CD4-positive, alpha-beta memory T cell (primary cell): ENCODE data around the gene CNGB1. TPM values are rescaled to one million over a fixed set of nuclear protein-coding genes. Genes with fewer than 3 reads are reported as not detected.
A peak's percentile ranks its signal among the peaks of the same experiment; 100 is the strongest.

ENCODE experiments used
- CTCF ChIA-PET: fragments of 350-600 bp; sonication (Branson Sonifier 250); formaldehyde crosslinking; loops from one replicate; lab custom pipeline; 2021; ENCODE audit warnings: inconsistent platforms; ENCODE audit not compliant: partially characterized antibody; lab: Charles Lee
- POLR2A ChIA-PET: fragments of 350-600 bp; sonication (Branson Sonifier 250); formaldehyde crosslinking; loops from one replicate; lab custom pipeline; 2021; ENCODE audit not compliant: partially characterized antibody; lab: Charles Lee
- DNase-seq, 5 donors: peaks; one replicate each; pipeline versions ENCODE4 v3.0.0 to v3.0.0-alpha.2; 2020 to 2022; ENCODE audit warnings: mixed read lengths in 1 of 5
- H3K27ac ChIP-seq: one replicate; pipeline ENCODE4 v1.7.0; 2013; ENCODE audit warnings: low read depth, low read length
- H3K27me3 ChIP-seq: 2 replicates; pipeline ENCODE4 v1.7.0; 2013; ENCODE audit warnings: mild to moderate bottlenecking, low read length, moderate library complexity; ENCODE audit not compliant: insufficient read depth
- H3K36me3 ChIP-seq: 2 replicates; pipeline ENCODE4 v1.7.0; 2013; ENCODE audit warnings: mild to moderate bottlenecking, low read length, moderate library complexity; ENCODE audit not compliant: insufficient read depth
- H3K4me1 ChIP-seq: 2 replicates; pipeline ENCODE4 v1.7.0; 2013; ENCODE audit warnings: mild to moderate bottlenecking, low read length, moderate library complexity; ENCODE audit not compliant: insufficient read depth
- H3K4me3 ChIP-seq, 2 donors: one replicate each; pipeline ENCODE4 v1.7.0; 2013; ENCODE audit warnings: low read length in 2 of 2, mild to moderate bottlenecking in 1 of 2
- H3K9me3 ChIP-seq, 2 donors: one replicate each; pipeline ENCODE4 v1.7.0; 2013; ENCODE audit warnings: low read length in 2 of 2, control low read depth in 1 of 2; ENCODE audit not compliant: control insufficient read depth in 1 of 2
- H3K27ac Mint-ChIP-seq, 7 donors: one replicate each; pipeline ENCODE4 v1.8.0; 2020 to 2021; ENCODE audit warnings: mixed read lengths in 7 of 7, mild to moderate bottlenecking in 6 of 7, inconsistent platforms in 3 of 7, moderate library complexity in 3 of 7
- H3K27me3 Mint-ChIP-seq, 2 donors: one replicate each; pipeline ENCODE4 v1.8.0; 2020 to 2021; ENCODE audit warnings: mixed read lengths in 2 of 2
- H3K36me3 Mint-ChIP-seq, 2 donors: one replicate each; pipeline ENCODE4 v1.8.0; 2020 to 2021; ENCODE audit warnings: mixed read lengths in 2 of 2, inconsistent platforms in 1 of 2, mild to moderate bottlenecking in 1 of 2
- H3K4me1 Mint-ChIP-seq, 4 donors: one replicate each; pipeline ENCODE4 v1.8.0; 2020 to 2021; ENCODE audit warnings: mixed read lengths in 4 of 4, mild to moderate bottlenecking in 1 of 4
- H3K4me3 Mint-ChIP-seq, 8 donors: one replicate each; pipeline ENCODE4 v1.8.0; 2020 to 2021; ENCODE audit warnings: mixed read lengths in 8 of 8, mild to moderate bottlenecking in 7 of 8, moderate library complexity in 6 of 8, inconsistent platforms in 3 of 8
- H3K9me3 Mint-ChIP-seq, 8 donors: one replicate each; pipeline ENCODE4 v1.8.0; 2020 to 2021; ENCODE audit warnings: mixed read lengths in 8 of 8, mild to moderate bottlenecking in 5 of 8, inconsistent platforms in 3 of 8, moderate library complexity in 1 of 8
- intact Hi-C: fragments of 100-400 bp; cut with micrococcal nuclease; formaldehyde crosslinking; loops from one replicate; pipeline ENCODE4 v1.15.1; 2023
- polyA plus RNA-seq, 2 donors: library from polyadenylated mRNA; unstranded; fragments of 300-500 nt; fragmentation: Illumina TruSeq; gene quantifications; one replicate each; pipeline ENCODE4 v1.2.3, GENCODE V29; 2021
- total RNA-seq, 2 experiments: library from RNA; stranded (reverse); gene quantifications; one replicate each; pipeline ENCODE4 v1.2.3, GENCODE V29; 2021

The CNGB1 gene
- total and polyA plus RNA-seq, 4 experiments from 2014 or later, result not detected

DNA sequence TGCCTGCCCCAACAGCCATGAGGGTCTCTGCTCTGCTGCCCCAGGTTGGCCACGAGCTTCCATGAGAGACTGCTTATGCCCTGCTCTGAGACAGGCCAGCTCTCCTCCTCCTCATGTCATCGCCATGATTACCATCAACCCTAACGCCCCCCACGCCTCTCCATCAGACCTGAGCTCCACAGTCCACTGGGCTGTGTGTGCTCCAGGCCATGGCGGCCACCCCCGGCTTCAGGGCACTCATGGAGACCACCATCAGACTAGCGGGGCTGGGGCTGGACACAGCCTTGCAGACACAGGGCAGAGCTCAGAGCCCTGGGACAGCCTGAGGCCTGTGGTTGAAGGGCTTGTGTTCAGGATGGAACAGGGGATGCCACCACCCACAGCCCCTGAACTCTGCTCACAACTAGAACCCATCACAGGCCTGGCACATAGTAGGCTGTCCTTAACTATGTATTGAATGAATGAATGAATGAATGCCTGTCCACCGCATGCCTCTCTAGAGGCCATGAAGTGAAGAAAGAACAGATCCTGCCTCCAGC, 14.6 kb downstream of the CNGB1 start:
- Mint-ChIP-seq H3K4me3 (no peak overlapping the region), H3K36me3 (no peaks in the 10 kb centered on the region), H3K4me1 (no peaks in the 10 kb centered on the region), H3K27me3 (peaks cover 2 to 3% of the 10 kb centered on the region in 2 donors), H3K27ac (no peak overlapping the region), H3K9me3 (no peaks in the 10 kb centered on the region)
- no peak for DNase-seq
- Histone ChIP-seq H3K9me3 (no peaks in the 10 kb centered on the region), H3K36me3 (no peaks in the 10 kb centered on the region), H3K4me1 (no peaks in the 10 kb centered on the region), H3K27me3 (no peaks in the 10 kb centered on the region), H3K27ac (no peak overlapping the region), H3K4me3 (no peak overlapping the region)
- CTCF ChIA-PET, result no interaction called here
- intact Hi-C loops, result no loop called here
- POLR2A ChIA-PET, result no interaction called here

- no peaks in the 10 kb centered on the region for H3K36me3 ChIP-seq
- no peak overlapping the region for H3K27ac ChIP-seq
- no peaks in the 10 kb centered on the region for H3K27me3 ChIP-seq
- POLR2A ChIA-PET, result no interaction called here
- CTCF ChIA-PET, result no interaction called here
- no peak overlapping the region for H3K27ac Mint-ChIP-seq
- no peaks in the 10 kb centered on the region for H3K4me1 ChIP-seq
- H3K4me3 ChIP-seq, result no peak overlapping the region
- no peak for DNase-seq
- H3K36me3 Mint-ChIP-seq, result no peaks in the 10 kb centered on the region
- H3K27me3 Mint-ChIP-seq, result peaks cover 2 to 3% of the 10 kb centered on the region in 2 donors
- H3K4me3 Mint-ChIP-seq, result no peak overlapping the region
- intact Hi-C loops, result no loop called here
- no peaks in the 10 kb centered on the region for H3K4me1 Mint-ChIP-seq
- no peaks in the 10 kb centered on the region for H3K9me3 Mint-ChIP-seq
- no peaks in the 10 kb centered on the region for H3K9me3 ChIP-seq
These were observed 15.2 kb downstream of the CNGB1 start for GRCh38 chr16:57955572-57956188.

GRCh38 chr16:57953857-57954256, 17.1 kb downstream of the CNGB1 start:
- no peaks in the 10 kb centered on the region for H3K27me3 ChIP-seq
- peaks cover 0 to 3% of the 10 kb centered on the region in 2 donors for H3K27me3 Mint-ChIP-seq
- no peaks in the 10 kb centered on the region for H3K36me3 Mint-ChIP-seq
- peaks cover 0 to 2% (median 0%) of the 10 kb centered on the region in 8 donors for H3K9me3 Mint-ChIP-seq
- H3K36me3 ChIP-seq, result no peaks in the 10 kb centered on the region
- H3K4me1 ChIP-seq, result no peaks in the 10 kb centered on the region
- CTCF ChIA-PET, result no interaction called here
- H3K4me1 Mint-ChIP-seq, result no peaks in the 10 kb centered on the region
- no peak overlapping the region for H3K4me3 ChIP-seq
- POLR2A ChIA-PET, result no interaction called here
- no peaks in the 10 kb centered on the region for H3K9me3 ChIP-seq
- intact Hi-C loops, result no loop called here
- DNase-seq, result no peak
- H3K4me3 Mint-ChIP-seq, result no peak overlapping the region
- H3K27ac Mint-ChIP-seq, result peak overlapping the region in 1 of 7 donors; percentile 13
- H3K27ac ChIP-seq, result no peak overlapping the region

DNA sequence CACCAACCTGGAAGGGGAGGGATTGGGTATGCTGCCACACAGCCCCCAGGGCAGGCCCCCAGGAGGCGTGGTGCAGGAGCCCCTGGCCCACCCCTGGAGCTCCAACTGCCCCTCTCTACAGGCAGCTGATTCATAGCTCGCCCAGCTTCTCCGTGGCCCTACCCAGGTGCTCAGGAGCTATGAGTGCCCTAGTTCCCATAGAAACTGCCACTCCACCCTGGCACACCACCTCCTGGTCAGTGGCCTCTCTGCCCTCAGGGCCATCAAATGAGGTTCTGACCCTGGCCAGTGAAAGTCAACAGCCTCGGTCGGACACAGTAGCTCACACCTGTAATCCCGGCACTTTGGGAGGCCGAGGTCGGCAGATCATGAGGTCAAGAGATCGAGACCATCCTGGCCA, 18.0 kb downstream of the CNGB1 start:
- intact Hi-C loops, result no loop called here
- H3K27ac ChIP-seq, result no peak overlapping the region
- Mint-ChIP-seq H3K27ac (no peak overlapping the region), H3K4me1 (no peaks in the 10 kb centered on the region), H3K4me3 (no peak overlapping the region), H3K9me3 (peaks cover 0 to 2% (median 0%) of the 10 kb centered on the region in 8 donors), H3K27me3 (peaks cover 0 to 3% of the 10 kb centered on the region in 2 donors), H3K36me3 (no peaks in the 10 kb centered on the region)
- H3K4me1 ChIP-seq, result no peaks in the 10 kb centered on the region
- ChIA-PET CTCF (no interaction called here), POLR2A (no interaction called here)
- DNase-seq, result no peak
- H3K9me3 ChIP-seq, result no peaks in the 10 kb centered on the region
- H3K27me3 ChIP-seq, result no peaks in the 10 kb centered on the region
- H3K4me3 ChIP-seq, result no peak overlapping the region
- H3K36me3 ChIP-seq, result no peaks in the 10 kb centered on the region

GRCh38 chr16:57951204-57951960, 19.5 kb downstream of the CNGB1 start:
- H3K27ac ChIP-seq, result no peak overlapping the region
- CTCF ChIA-PET, result no interaction called here
- H3K4me1 ChIP-seq, result no peaks in the 10 kb centered on the region
- no peaks in the 10 kb centered on the region for H3K36me3 ChIP-seq
- no peak for DNase-seq
- Mint-ChIP-seq H3K4me3 (no peak overlapping the region), H3K27ac (no peak overlapping the region), H3K9me3 (peaks cover 0 to 2% (median 0%) of the 10 kb centered on the region in 8 donors), H3K27me3 (peaks cover 0 to 3% of the 10 kb centered on the region in 2 donors), H3K4me1 (no peaks in the 10 kb centered on the region), H3K36me3 (no peaks in the 10 kb centered on the region)
- H3K4me3 ChIP-seq, result no peak overlapping the region
- no peaks in the 10 kb centered on the region for H3K27me3 ChIP-seq
- H3K9me3 ChIP-seq, result no peaks in the 10 kb centered on the region
- intact Hi-C loops, result no loop called here
- POLR2A ChIA-PET, result no interaction called here

DNA sequence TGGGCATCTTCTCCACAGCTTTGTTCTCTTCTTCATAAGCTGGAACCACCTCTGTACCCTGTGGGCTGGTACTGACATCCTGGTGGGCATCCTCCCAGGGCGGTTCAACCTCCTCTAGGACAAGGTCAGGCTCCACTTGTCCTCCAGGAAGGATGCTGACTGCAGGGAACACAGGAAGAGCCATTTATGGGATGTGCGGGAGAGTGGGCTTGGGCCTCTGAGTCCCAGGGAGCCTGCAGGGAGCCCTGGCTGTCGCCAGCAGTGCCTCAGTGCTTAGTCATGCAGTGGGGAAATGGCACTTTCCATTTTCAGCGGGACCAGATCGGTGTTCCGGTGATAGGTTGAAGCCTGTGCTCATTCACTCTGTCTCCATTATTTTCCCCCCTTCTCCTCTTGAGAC, 20.5 kb downstream of the CNGB1 start:
- no peak for DNase-seq
- POLR2A ChIA-PET, result no interaction called here
- H3K9me3 ChIP-seq, result no peaks in the 10 kb centered on the region
- H3K36me3 ChIP-seq, result no peaks in the 10 kb centered on the region
- Mint-ChIP-seq H3K4me1 (no peaks in the 10 kb centered on the region), H3K27ac (no peak overlapping the region), H3K9me3 (peaks cover 0 to 2% (median 0%) of the 10 kb centered on the region in 8 donors), H3K27me3 (peaks cover 0 to 3% of the 10 kb centered on the region in 2 donors), H3K4me3 (no peak overlapping the region), H3K36me3 (no peaks in the 10 kb centered on the region)
- CTCF ChIA-PET, result no interaction called here
- H3K27ac ChIP-seq, result no peak overlapping the region
- intact Hi-C loops, result no loop called here
- no peaks in the 10 kb centered on the region for H3K27me3 ChIP-seq
- H3K4me1 ChIP-seq, result no peaks in the 10 kb centered on the region
- no peak overlapping the region for H3K4me3 ChIP-seq

- H3K4me3 Mint-ChIP-seq, result no peak overlapping the region
- no peaks in the 10 kb centered on the region for H3K4me1 ChIP-seq
- CTCF ChIA-PET, result no interaction called here
These were observed 21.2 kb downstream of the CNGB1 start for GRCh38 chr16:57949595-57950238.

More at GRCh38 chr16:57949595-57950238, 21.2 kb downstream of the CNGB1 start:
- peak overlapping the region in 1 of 7 donors; percentile 23 for H3K27ac Mint-ChIP-seq
- POLR2A ChIA-PET, result no interaction called here
- H3K9me3 ChIP-seq, result no peaks in the 10 kb centered on the region
- no peaks in the 10 kb centered on the region for H3K36me3 ChIP-seq
- H3K36me3 Mint-ChIP-seq, result no peaks in the 10 kb centered on the region
- H3K9me3 Mint-ChIP-seq, result peaks cover 0 to 2% (median 0%) of the 10 kb centered on the region in 8 donors
- no peak overlapping the region for H3K4me3 ChIP-seq
- no peaks in the 10 kb centered on the region for H3K4me1 Mint-ChIP-seq
- intact Hi-C loops, result no loop called here
- no peak overlapping the region for H3K27ac ChIP-seq
- H3K27me3 ChIP-seq, result no peaks in the 10 kb centered on the region
- DNase-seq, result no peak
- peaks cover 0 to 3% of the 10 kb centered on the region in 2 donors for H3K27me3 Mint-ChIP-seq
